Stomach (tissue), 9 donors: ENCODE data around the gene BANP. TPM values are rescaled to one million over a fixed set of nuclear protein-coding genes. Genes with fewer than 3 reads are reported as not detected.
"Not testable (repeated sequence)": the region's sequence is repeated elsewhere in the genome, so short reads cannot be mapped to it uniquely, and the experiment has no call there.

Experiments
- DNase-seq, 2 donors: peaks; one replicate each; pipeline versions ENCODE4 v3.0.0 to v3.0.0-alpha.2; 2013 to 2019
- H3K27ac ChIP-seq, 5 donors: fragments of 200-600 bp in 4 of 5; sonication (generic) in 4 of 5; one replicate each; pipeline ENCODE4 v1.5.1; 2013 to 2019; ENCODE audit warnings: mild to moderate bottlenecking in 1 of 5, moderate library complexity in 1 of 5
- H3K27me3 ChIP-seq, 3 donors: fragments of 200-600 bp; sonication (generic); one replicate each; pipeline ENCODE4 v1.5.1; 2017 to 2019; ENCODE audit warnings: mixed run types in 1 of 3
- H3K36me3 ChIP-seq, 4 donors: fragments of 200-600 bp; sonication (generic); 1 replicate in 3 of 4; 2 replicates in 1 of 4; pipeline ENCODE4 v1.5.1; 2016 to 2019
- H3K4me1 ChIP-seq, 4 donors: fragments of 200-600 bp; sonication (generic); one replicate each; pipeline ENCODE4 v1.5.1; 2016 to 2019
- H3K4me3 ChIP-seq, 4 donors: fragments of 200-600 bp; sonication (generic) in 3 of 4; one replicate each; pipeline ENCODE4 v1.5.1; 2016 to 2019; ENCODE audit warnings: mild to moderate bottlenecking in 1 of 4
- H3K9me3 ChIP-seq, 4 donors: fragments of 200-600 bp; sonication (generic); one replicate each; pipeline ENCODE4 v1.5.1; 2016 to 2019
- CTCF ChIP-seq, 7 experiments: fragments of 450-650 bp in 4 of 7; fragments of 200-600 bp in 3 of 7; sonication (generic) in 3 of 7; IDR thresholded peaks; one replicate each; pipeline ENCODE4 v1.5.1; 2016 to 2019; ENCODE audit warnings: antibody characterized with exemption in 7 of 7, control low read depth in 2 of 7, mild to moderate bottlenecking in 1 of 7
- EP300 ChIP-seq: sonication (generic); formaldehyde crosslinking; IDR thresholded peaks from one replicate; pipeline ENCODE4 v1.6.1; 2017; ENCODE audit warnings: antibody characterized with exemption
- POLR2A ChIP-seq, 4 donors: fragments of 450-650 bp; IDR thresholded peaks; one replicate each; pipeline ENCODE4 v1.6.1; 2016; ENCODE audit warnings: antibody characterized with exemption in 4 of 4, control low read depth in 2 of 4, mild to moderate bottlenecking in 1 of 4, moderate library complexity in 1 of 4
- POLR2AphosphoS5 ChIP-seq, 3 donors: sonication (generic); formaldehyde crosslinking; IDR thresholded peaks; one replicate each; pipeline ENCODE4 v1.6.1; 2016; ENCODE audit warnings: antibody characterized with exemption in 3 of 3
- WGBS, 5 donors: extraction: QIAGEN DNeasy Blood & Tissue Kit in 3 of 5; methylation state at CpG; one replicate each; pipeline versions ENCODE4 v1.1.5 to v1.1.7; 2013 to 2018; 5-methylcytosine and 5-hydroxymethylcytosine counted together
- intact Hi-C: fragments of 100-400 bp; cut with DNase I; formaldehyde crosslinking; loops from one replicate; pipeline ENCODE4 v1.15.1; 2023; ENCODE audit warnings: low total_unique reads
- polyA plus RNA-seq, 3 donors: library from polyadenylated mRNA; stranded (reverse); fragments of 200-250 nt; gene quantifications; one replicate each; pipeline ENCODE4 v1.2.3, GENCODE V29; 2013
- total RNA-seq, 5 donors: library from RNA; depleted of rRNA; stranded (reverse); fragments of >200 nt; gene quantifications; one replicate each; pipeline versions ENCODE4 v1.1.0 to v1.2.3, GENCODE V29; 2014 to 2016
- donor health status: healthy with polysubstance abuse.
- donor health status: Bipolar disorder and iron deficiency.
- donor health status: healthy.

Gene BANP
- total and polyA plus RNA-seq, 8 donors: 6.0 to 144 (median 18.3) TPM

GRCh38 chr16:87911106-87911763 is 40.0 kb upstream of the BANP start:
- Histone ChIP-seq H3K27ac (peak overlapping the region in 4 of 5 donors; percentile 42 to 67 (median 53)), H3K4me1 (peaks cover 0 to 22% (median 6%) of the 10 kb centered on the region in 4 donors), H3K27me3 (peaks cover 0 to 23% (median 0%) of the 10 kb centered on the region in 3 donors)
- WGBS, 5 donors: 38 to 56% (median 42%) methylated on average over 23 of the region's 23 CpGs
- H3K36me3 ChIP-seq, intact Hi-C loops, H3K9me3 ChIP-seq, H3K4me3 ChIP-seq: not testable (repeated sequence)
- peak; percentile 79 to 83 for DNase-seq
- TF ChIP-seq POLR2AphosphoS5 (IDR thresholded peaks at IDR 0.05): peak in 1 of 3 donors; percentile 10
- peak; percentile 60 for TF ChIP-seq EP300

GRCh38 chr16:87912691-87913090 is 38.5 kb upstream of the BANP start:
- peaks cover 0 to 23% (median 0%) of the 10 kb centered on the region in 3 donors for H3K27me3 ChIP-seq
- intact Hi-C loops, H3K4me3 ChIP-seq, H3K9me3 ChIP-seq, H3K36me3 ChIP-seq, DNase-seq, H3K27ac ChIP-seq: not testable (repeated sequence)
- 75 to 85% (median 81%) methylated on average over 18 of the region's 18 CpGs for WGBS, 5 donors
- H3K4me1 ChIP-seq: peaks cover 0 to 22% (median 6%) of the 10 kb centered on the region in 4 donors

GRCh38 chr16:87914021-87914725 is 37.1 kb upstream of the BANP start:
- intact Hi-C loops, H3K36me3 ChIP-seq, DNase-seq, H3K27ac ChIP-seq, H3K9me3 ChIP-seq, H3K4me3 ChIP-seq: not testable (repeated sequence)
- WGBS, 5 donors: 77 to 79% (median 78%) methylated on average over 22 to 27 of the region's 27 CpGs
- peaks cover 0 to 23% (median 0%) of the 10 kb centered on the region in 3 donors for H3K27me3 ChIP-seq
- H3K4me1 ChIP-seq: peaks cover 0 to 20% (median 6%) of the 10 kb centered on the region in 4 donors

- TF ChIP-seq CTCF (IDR thresholded peaks at IDR 0.05) (no peak), EP300 (no peak), POLR2A (IDR thresholded peaks at IDR 0.05) (no peak), POLR2AphosphoS5 (IDR thresholded peaks at IDR 0.05) (no peak)
- H3K27me3 ChIP-seq: peaks cover 0 to 23% (median 0%) of the 10 kb centered on the region in 3 donors
- no peak overlapping the region for H3K4me3 ChIP-seq
- peaks cover 0 to 14% (median 3%) of the 10 kb centered on the region in 4 donors for H3K4me1 ChIP-seq
- no peak for DNase-seq
- H3K9me3 ChIP-seq: no peaks in the 10 kb centered on the region
- WGBS, 5 donors: 90 to 93% (median 92%) methylated on average over 17 to 25 of the region's 25 CpGs
- no peak overlapping the region for H3K27ac ChIP-seq
- H3K36me3 ChIP-seq: no peaks in the 10 kb centered on the region
- intact Hi-C loops: no loop called here
Measured at GRCh38 chr16:87914812-87915211, 36.4 kb upstream of the BANP start.

GRCh38 chr16:87917503-87917902 is 33.7 kb upstream of the BANP start:
- Histone ChIP-seq H3K27me3 (peaks cover 0 to 23% (median 0%) of the 10 kb centered on the region in 3 donors), H3K9me3 (no peaks in the 10 kb centered on the region), H3K27ac (no peak overlapping the region), H3K4me1 (peaks cover 0 to 4% (median 1%) of the 10 kb centered on the region in 4 donors), H3K4me3 (no peak overlapping the region), H3K36me3 (no peaks in the 10 kb centered on the region)
- 75 to 95% (median 86%) methylated on average over 8 to 9 of the region's 9 CpGs for WGBS, 5 donors
- DNase-seq: no peak
- intact Hi-C loops: no loop called here
- TF ChIP-seq POLR2AphosphoS5 (IDR thresholded peaks at IDR 0.05) (no peak), EP300 (no peak), CTCF (IDR thresholded peaks at IDR 0.05) (no peak), POLR2A (IDR thresholded peaks at IDR 0.05) (no peak)
